ENCODE data around the gene F2. TPM values are rescaled to one million over a fixed set of nuclear protein-coding genes. Genes with fewer than 3 reads are reported as not detected.

The F2 gene
- total and polyA plus RNA-seq, 2 of the 13 experiments (the other 11 are each of a cell fraction or from before 2014, with no cell fraction given), result 330 to 801 TPM

GRCh38 chr11:46719048-46719542 lies at the start of gene F2 (continued):
- no peak for TF ChIP-seq DNMT1 (CRISPR knock-in tag; IDR thresholded peaks at IDR 0.05)
- no peak for TF ChIP-seq PHB2 (IDR thresholded peaks at IDR 0.05; ENCODE audit: partially characterized antibody)
- TF ChIP-seq, protein P1, sequence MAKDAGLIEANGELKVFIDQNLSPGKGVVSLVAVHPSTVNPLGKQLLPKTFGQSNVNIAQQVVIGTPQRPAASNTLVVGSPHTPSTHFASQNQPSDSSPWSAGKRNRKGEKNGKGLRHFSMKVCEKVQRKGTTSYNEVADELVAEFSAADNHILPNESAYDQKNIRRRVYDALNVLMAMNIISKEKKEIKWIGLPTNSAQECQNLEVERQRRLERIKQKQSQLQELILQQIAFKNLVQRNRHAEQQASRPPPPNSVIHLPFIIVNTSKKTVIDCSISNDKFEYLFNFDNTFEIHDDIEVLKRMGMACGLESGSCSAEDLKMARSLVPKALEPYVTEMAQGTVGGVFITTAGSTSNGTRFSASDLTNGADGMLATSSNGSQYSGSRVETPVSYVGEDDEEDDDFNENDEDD (CRISPR knock-in tag; IDR thresholded peaks at IDR 0.05; ENCODE audit: borderline replicate concordance), result no peak
- no peak for TF ChIP-seq ZNF225 (CRISPR knock-in tag; IDR thresholded peaks at IDR 0.05)
- TF ChIP-seq ZNF430 (CRISPR knock-in tag; IDR thresholded peaks at IDR 0.05), result peak; percentile 70; the same call in 1 of the 2 replicates
- TF ChIP-seq, protein P2, sequence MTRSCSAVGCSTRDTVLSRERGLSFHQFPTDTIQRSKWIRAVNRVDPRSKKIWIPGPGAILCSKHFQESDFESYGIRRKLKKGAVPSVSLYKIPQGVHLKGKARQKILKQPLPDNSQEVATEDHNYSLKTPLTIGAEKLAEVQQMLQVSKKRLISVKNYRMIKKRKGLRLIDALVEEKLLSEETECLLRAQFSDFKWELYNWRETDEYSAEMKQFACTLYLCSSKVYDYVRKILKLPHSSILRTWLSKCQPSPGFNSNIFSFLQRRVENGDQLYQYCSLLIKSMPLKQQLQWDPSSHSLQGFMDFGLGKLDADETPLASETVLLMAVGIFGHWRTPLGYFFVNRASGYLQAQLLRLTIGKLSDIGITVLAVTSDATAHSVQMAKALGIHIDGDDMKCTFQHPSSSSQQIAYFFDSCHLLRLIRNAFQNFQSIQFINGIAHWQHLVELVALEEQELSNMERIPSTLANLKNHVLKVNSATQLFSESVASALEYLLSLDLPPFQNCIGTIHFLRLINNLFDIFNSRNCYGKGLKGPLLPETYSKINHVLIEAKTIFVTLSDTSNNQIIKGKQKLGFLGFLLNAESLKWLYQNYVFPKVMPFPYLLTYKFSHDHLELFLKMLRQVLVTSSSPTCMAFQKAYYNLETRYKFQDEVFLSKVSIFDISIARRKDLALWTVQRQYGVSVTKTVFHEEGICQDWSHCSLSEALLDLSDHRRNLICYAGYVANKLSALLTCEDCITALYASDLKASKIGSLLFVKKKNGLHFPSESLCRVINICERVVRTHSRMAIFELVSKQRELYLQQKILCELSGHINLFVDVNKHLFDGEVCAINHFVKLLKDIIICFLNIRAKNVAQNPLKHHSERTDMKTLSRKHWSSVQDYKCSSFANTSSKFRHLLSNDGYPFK (CRISPR knock-in tag; IDR thresholded peaks at IDR 0.05; ENCODE audit: borderline replicate concordance), result 0 out of 2 replicates have a peak, but pooled peaks have one; percentile 36
- TF ChIP-seq ZNF10 (CRISPR knock-in tag; IDR thresholded peaks at IDR 0.05; ENCODE audit: borderline replicate concordance, low read depth), result no peak
- TF ChIP-seq FOXP4 (CRISPR knock-in tag; IDR thresholded peaks at IDR 0.05), result peak; percentile 86; the same call in 1 of the 2 replicates
- TF ChIP-seq ZNF33A (CRISPR knock-in tag; IDR thresholded peaks at IDR 0.05; ENCODE audit: borderline replicate concordance), result no peak
- TF ChIP-seq MIER3 (CRISPR knock-in tag; IDR thresholded peaks at IDR 0.05; ENCODE audit: borderline replicate concordance), result peak; percentile 93
- TF ChIP-seq ESRRA (CRISPR knock-in tag; IDR thresholded peaks at IDR 0.05; ENCODE audit: low read depth), result peak; percentile 79; the same call in 1 of the 2 replicates
- TF ChIP-seq ZFP37 (CRISPR knock-in tag; IDR thresholded peaks at IDR 0.05; ENCODE audit: borderline replicate concordance), result 0 out of 2 replicates have a peak, but pooled peaks have one; percentile 68
- TF ChIP-seq CBX1 (IDR thresholded peaks at IDR 0.05; ENCODE audit: low read depth), result peak; percentile 19
- TF ChIP-seq, protein P3, sequence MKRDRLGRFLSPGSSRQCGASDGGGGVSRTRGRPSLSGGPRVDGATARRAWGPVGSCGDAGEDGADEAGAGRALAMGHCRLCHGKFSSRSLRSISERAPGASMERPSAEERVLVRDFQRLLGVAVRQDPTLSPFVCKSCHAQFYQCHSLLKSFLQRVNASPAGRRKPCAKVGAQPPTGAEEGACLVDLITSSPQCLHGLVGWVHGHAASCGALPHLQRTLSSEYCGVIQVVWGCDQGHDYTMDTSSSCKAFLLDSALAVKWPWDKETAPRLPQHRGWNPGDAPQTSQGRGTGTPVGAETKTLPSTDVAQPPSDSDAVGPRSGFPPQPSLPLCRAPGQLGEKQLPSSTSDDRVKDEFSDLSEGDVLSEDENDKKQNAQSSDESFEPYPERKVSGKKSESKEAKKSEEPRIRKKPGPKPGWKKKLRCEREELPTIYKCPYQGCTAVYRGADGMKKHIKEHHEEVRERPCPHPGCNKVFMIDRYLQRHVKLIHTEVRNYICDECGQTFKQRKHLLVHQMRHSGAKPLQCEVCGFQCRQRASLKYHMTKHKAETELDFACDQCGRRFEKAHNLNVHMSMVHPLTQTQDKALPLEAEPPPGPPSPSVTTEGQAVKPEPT (CRISPR knock-in tag; IDR thresholded peaks at IDR 0.05; ENCODE audit: low read depth), result no peak
- TF ChIP-seq TCF12 (IDR thresholded peaks at IDR 0.05), result no peak
- TF ChIP-seq TCF12 (CRISPR knock-in tag; IDR thresholded peaks at IDR 0.05), result peak; percentile 84; the same call in 1 of the 2 replicates
- no peak for TF ChIP-seq SIN3B (IDR thresholded peaks at IDR 0.05; ENCODE audit: low read length)
- TF ChIP-seq RXRA (CRISPR knock-in tag; IDR thresholded peaks at IDR 0.05), result peak; percentile 95
- no peak for TF ChIP-seq ZNF770 (CRISPR knock-in tag; IDR thresholded peaks at IDR 0.05)
- peak; percentile 66; the same call in 1 of the 2 replicates for TF ChIP-seq MLX (CRISPR knock-in tag; IDR thresholded peaks at IDR 0.05)
